Activated CD8-positive, alpha-beta memory T cell treated with anti-CD3 and anti-CD28 coated beads, Interleukin-2, amount 50 U/mL, for 1 hour (primary cell): ENCODE results near the gene BICC1.
"Not testable (repeated sequence)": the region's sequence is repeated elsewhere in the genome, so short reads cannot be mapped to it uniquely, and the experiment has no call there.

ENCODE experiments used
- DNase-seq: peaks from one replicate; pipeline ENCODE4 v3.0.0-alpha.2; 2020; ENCODE audit errors: extremely low read depth

Gene BICC1

GRCh38 chr10:58857251-58857805 lies 344.7 kb downstream of the BICC1 start:
- no peak for DNase-seq

GRCh38 chr10:58858123-58858522 lies 345.5 kb downstream of the BICC1 start:
- not testable (repeated sequence) for DNase-seq

- no peak for DNase-seq
Measured at GRCh38 chr10:58859526-58859925, 346.9 kb downstream of the BICC1 start.

GRCh38 chr10:58867683-58868082 lies 355.0 kb downstream of the BICC1 start:
- DNase-seq, result no peak

- no peak for DNase-seq
Measured at GRCh38 chr10:58868736-58869435, 356.2 kb downstream of the BICC1 start.

- no peak for DNase-seq
Measured at GRCh38 chr10:58870070-58870469, 357.4 kb downstream of the BICC1 start.

GRCh38 chr10:58873161-58873560 lies 360.5 kb downstream of the BICC1 start:
- DNase-seq, result no peak
